A549 (cell line): ENCODE results near the gene PAN3. TPM values are rescaled to one million over a fixed set of nuclear protein-coding genes. Genes with fewer than 3 reads are reported as not detected.

Experiments used
- ATAC-seq, 2 experiments: fragments of 200-7000 bp in 1 of 2; fragments of >200 bp in 1 of 2; cut with Nextera tagmentation in 1 of 2; cut with Tn5 transposase in 1 of 2; 3 replicates each; pipeline versions ENCODE4 v1.8.0 to v1.9.1; 2018 to 2020; ENCODE audit warnings: mild to moderate bottlenecking in 1 of 2, moderate library complexity in 1 of 2
- CTCF ChIA-PET: fragments of 300-600 bp; sonication (Branson Sonifier 250); formaldehyde crosslinking; extraction: SDS; loops from one replicate; lab custom pipeline; 2021; ENCODE audit warnings: antibody characterized with exemption, inconsistent platforms; lab: Yijun Ruan, JAX
- POLR2A ChIA-PET: fragments of 350-600 bp; formaldehyde crosslinking; extraction: SDS; loops from one replicate; lab custom pipeline; 2021; ENCODE audit warnings: antibody characterized with exemption, inconsistent platforms; lab: Yijun Ruan, JAX
- DNase-seq, 2 experiments: peaks; one replicate each; pipeline versions ENCODE4 v3.0.0 to v3.0.0-alpha.2; 2011 to 2016; ENCODE audit warnings: low read depth in 1 of 2, low spot score in 1 of 2
- FAIRE-seq: peaks from 2 replicates; lab custom pipeline; 2011; peaks lifted over from hg19 to GRCh38; lab: Jason Lieb, UNC
- H3K27ac ChIP-seq, 2 experiments: fragments of >200 bp; sonication (Bioruptor Twin); formaldehyde crosslinking; 3 replicates each; pipeline ENCODE4 v1.5.1; 2016 to 2017
- H3K4me1 ChIP-seq: fragments of >200 bp; sonication (Bioruptor Twin); formaldehyde crosslinking; 3 replicates; pipeline ENCODE4 v1.6.1; 2016
- H3K4me2 ChIP-seq: fragments of >200 bp; sonication (Bioruptor Twin); formaldehyde crosslinking; 3 replicates; pipeline ENCODE4 v1.6.1; 2016
- H3K4me3 ChIP-seq: fragments of >200 bp; sonication (Bioruptor Twin); formaldehyde crosslinking; 3 replicates; pipeline ENCODE4 v1.5.1; 2016
- H3K9me3 ChIP-seq: fragments of >200 bp; sonication (Bioruptor Twin); formaldehyde crosslinking; 3 replicates; pipeline ENCODE4 v1.6.1; 2016
- ATOH8 ChIP-seq: fragments of 250-450 bp; sonication (Bioruptor Pico); IDR thresholded peaks from 2 replicates; pipeline ENCODE4 v1.5.0; 2020; ENCODE audit warnings: low read depth, mild to moderate bottlenecking, moderate library complexity
- BHLHE40 ChIP-seq: IDR thresholded peaks from 2 replicates; pipeline ENCODE4 v1.6.1; 2012; ENCODE audit warnings: low read depth, low read length, inconsistent platforms
- CEBPB ChIP-seq, 2 experiments: fragments of >200 bp in 1 of 2; sonication (Bioruptor Twin) in 1 of 2; formaldehyde crosslinking in 1 of 2; IDR thresholded peaks; 2 replicates each; pipeline ENCODE4 v1.6.1; 2012 to 2016
- CHD2 ChIP-seq: fragments of 150-350 bp; IDR thresholded peaks from 2 replicates; pipeline ENCODE4 v1.6.1; 2014; ENCODE audit warnings: low read length; ENCODE audit not compliant: partially characterized antibody
- CHD4 ChIP-seq: fragments of 200-600 bp; sonication (generic); IDR thresholded peaks from 2 replicates; pipeline ENCODE4 v1.6.1; 2016; ENCODE audit warnings: antibody characterized with exemption, mild to moderate bottlenecking, borderline replicate concordance
- CTCF ChIP-seq: fragments of >200 bp; sonication (Bioruptor Twin); formaldehyde crosslinking; IDR thresholded peaks from 3 replicates; pipeline ENCODE4 v1.5.1; 2016
- E2F6 ChIP-seq: IDR thresholded peaks from 2 replicates; pipeline ENCODE4 v1.6.1; 2012; ENCODE audit warnings: low read depth, borderline replicate concordance
- EP300 ChIP-seq, 2 experiments: fragments of >200 bp; sonication (Bioruptor Twin); formaldehyde crosslinking; IDR thresholded peaks; 2 replicates in 1 of 2; 3 replicates in 1 of 2; pipeline ENCODE4 v1.6.1; 2016 to 2017
- ESRRA ChIP-seq: fragments of 150-350 bp; IDR thresholded peaks from 2 replicates; pipeline ENCODE4 v1.6.1; 2014; ENCODE audit warnings: mild to moderate bottlenecking, low read length, borderline replicate concordance
- FOXS1 ChIP-seq: fragments of 250-450 bp; sonication (Bioruptor Pico); IDR thresholded peaks from 2 replicates; pipeline ENCODE4 v1.5.0; 2020; ENCODE audit warnings: mild to moderate bottlenecking, moderate library complexity
- GATA3 ChIP-seq: IDR thresholded peaks from 2 replicates; pipeline ENCODE4 v1.6.1; 2012; ENCODE audit warnings: borderline replicate concordance
- HOXB13 ChIP-seq: fragments of 250-450 bp; sonication (Bioruptor Pico); IDR thresholded peaks from 2 replicates; pipeline ENCODE4 v1.5.0; 2020; ENCODE audit warnings: low read depth, mild to moderate bottlenecking, moderate library complexity
- HOXB5 ChIP-seq: fragments of 250-450 bp; sonication (Bioruptor Pico); IDR thresholded peaks from 2 replicates; pipeline ENCODE4 v1.5.0; 2020; ENCODE audit warnings: mild to moderate bottlenecking, moderate library complexity
- JUNB ChIP-seq: fragments of >200 bp; sonication (Bioruptor Twin); formaldehyde crosslinking; IDR thresholded peaks from 2 replicates; pipeline ENCODE4 v1.6.1; 2016
- KDM1A ChIP-seq: fragments of 200-600 bp; sonication (generic); IDR thresholded peaks from 2 replicates; pipeline ENCODE4 v1.6.1; 2016; ENCODE audit warnings: low read depth, mild to moderate bottlenecking
- KDM5A ChIP-seq: fragments of 200-600 bp; sonication (generic); IDR thresholded peaks from 2 replicates; pipeline ENCODE4 v1.6.1; 2016; ENCODE audit warnings: antibody characterized with exemption, mild to moderate bottlenecking
- MAFK ChIP-seq: fragments of 450-650 bp; IDR thresholded peaks from 2 replicates; pipeline ENCODE4 v1.6.1; 2014; ENCODE audit not compliant: partially characterized antibody
- MAZ ChIP-seq: fragments of 150-350 bp; IDR thresholded peaks from 2 replicates; pipeline ENCODE4 v1.6.1; 2014; ENCODE audit warnings: antibody characterized with exemption, low read depth, low read length, borderline replicate concordance
- NPAS2 ChIP-seq: fragments of 250-450 bp; sonication (Bioruptor Pico); IDR thresholded peaks from 2 replicates; pipeline ENCODE4 v1.8.0; 2022; ENCODE audit warnings: mild to moderate bottlenecking, moderate library complexity, borderline replicate concordance
- POLR2A ChIP-seq: IDR thresholded peaks from 2 replicates; pipeline ENCODE4 v1.6.1; 2012; ENCODE audit warnings: mild to moderate bottlenecking, low read length
- POLR2AphosphoS2 ChIP-seq: conservative IDR thresholded peaks from 2 replicates; pipeline ENCODE4 v1.6.1; 2012; ENCODE audit warnings: low read length, improper control_type of control experiment, inconsistent platforms
- RAD21 ChIP-seq, 2 experiments: fragments of >200 bp in 1 of 2; sonication (Bioruptor Twin) in 1 of 2; formaldehyde crosslinking in 1 of 2; IDR thresholded peaks in 1 of 2; conservative IDR thresholded peaks in 1 of 2; 2 replicates in 1 of 2; 3 replicates in 1 of 2; pipeline ENCODE4 v1.6.1; 2012 to 2018; ENCODE audit warnings: inconsistent platforms in 1 of 2
- RCOR1 ChIP-seq: fragments of 150-350 bp; IDR thresholded peaks from 2 replicates; pipeline ENCODE4 v1.6.1; 2014; ENCODE audit warnings: antibody characterized with exemption, low read length, low read depth
- TP53 ChIP-seq: fragments of 250-450 bp; sonication (Bioruptor Pico); IDR thresholded peaks from 2 replicates; pipeline ENCODE4 v1.5.0; 2021; ENCODE audit warnings: mild to moderate bottlenecking, moderate library complexity
- USF2 ChIP-seq: fragments of 450-650 bp; IDR thresholded peaks from 2 replicates; pipeline ENCODE4 v1.6.1; 2014; ENCODE audit warnings: antibody characterized with exemption
- ZC3H11A ChIP-seq: fragments of 450-650 bp; IDR thresholded peaks from 2 replicates; pipeline ENCODE4 v1.6.1; 2014; ENCODE audit warnings: antibody characterized with exemption, mild to moderate bottlenecking
- ZFP36 ChIP-seq: fragments of 450-650 bp; IDR thresholded peaks from 2 replicates; pipeline ENCODE4 v1.6.1; 2014; ENCODE audit warnings: borderline replicate concordance; ENCODE audit not compliant: partially characterized antibody
- WGBS: methylation state at CpG from one replicate; pipeline ENCODE4 v1.1.6; 2017; ENCODE audit errors: missing lambda C conversion rate; 5-methylcytosine and 5-hydroxymethylcytosine counted together
- polyA plus RNA-seq, 4 experiments: library from polyadenylated mRNA; depleted of rRNA in 3 of 4; stranded (reverse); fragments of >200 nt; fragmentation: RNase III in 1 of 4; extraction: RNeasy Plus Mini Kit Qiagen cat#74134 plus additional on column Dnase treatment in 1 of 4; gene quantifications; 2 replicates in 3 of 4; 3 replicates in 1 of 4; pipeline ENCODE4 v1.2.3, GENCODE V29; 2011 to 2017
- TF ChIP-seq, protein P1 (sequence below): fragments of 200-600 bp; sonication (generic); IDR thresholded peaks from 2 replicates; pipeline ENCODE4 v1.6.1; 2016; ENCODE audit warnings: antibody characterized with exemption, mild to moderate bottlenecking, moderate library complexity

The PAN3 gene
- polyA plus RNA-seq, 2 of the 4 experiments (the other 2 are of a cell fraction), result 6.2 to 13.9 TPM

- Histone ChIP-seq H3K27ac (no peak overlapping the region), H3K4me2 (no peak overlapping the region), H3K4me3 (no peak overlapping the region)
- CTCF ChIA-PET, result no interaction called here
- FAIRE-seq (no peak), ATAC-seq (no peak)
- POLR2A ChIA-PET, result no interaction called here
- 96% methylated on average over 3 of the region's 3 CpGs for WGBS
- TF ChIP-seq JUNB (no peak), HOXB13 (CRISPR knock-in tag) (no peak), ZC3H11A (no peak), CHD4 (no peak), GATA3 (no peak), USF2 (no peak), ESRRA (no peak), ZFP36 (no peak), CHD2 (no peak), FOXS1 (no peak), CEBPB (IDR thresholded peaks at IDR 0.05) (no peak)
- TF ChIP-seq, all 56 proteins: peak for 0
- H3K9me3 ChIP-seq, result no peaks in the 10 kb centered on the region
- no peak for DNase-seq
- no peaks in the 10 kb centered on the region for H3K4me1 ChIP-seq
Measured at GRCh38 chr13:28258417-28258816, 120.1 kb downstream of the PAN3 start.

DNA sequence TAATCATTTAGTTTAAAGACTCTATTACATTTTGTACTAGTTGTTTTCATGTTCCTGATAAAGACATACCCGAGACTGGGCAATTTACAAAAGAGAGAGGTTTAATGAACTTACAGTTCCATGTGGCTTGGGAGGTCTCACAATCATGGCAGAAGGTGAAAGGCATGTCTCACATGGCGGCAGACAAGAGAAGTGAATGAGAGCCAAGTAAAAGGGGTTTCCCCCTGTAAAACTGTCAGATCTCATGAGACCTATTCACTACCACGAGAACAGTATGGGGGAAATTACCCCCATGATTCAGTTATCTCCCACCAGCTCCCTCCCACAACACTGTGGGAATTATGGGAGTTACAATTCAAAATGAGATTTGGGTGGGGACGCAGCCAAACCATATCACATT lies 129.2 kb downstream of the PAN3 start:
- 95% methylated on average over 4 of the region's 4 CpGs for WGBS

GRCh38 chr13:28268800-28269223 lies 130.5 kb downstream of the PAN3 start:
- DNase-seq, result no peak
- POLR2A ChIA-PET, result no interaction called here
- FAIRE-seq, result no peak

More for the DNA sequence above, 129.2 kb downstream of the PAN3 start:
- ChIA-PET POLR2A (no interaction called here), CTCF (no interaction called here)
- no peak for DNase-seq
- no peak overlapping the region for H3K4me2 ChIP-seq
- TF ChIP-seq KDM5A, result no peak
- no peak for TF ChIP-seq BHLHE40
- TF ChIP-seq HOXB5 (CRISPR knock-in tag), result no peak
- TF ChIP-seq RAD21 (conservative IDR thresholded peaks at IDR 0.05 in 1 of 2, IDR thresholded peaks at IDR 0.05 in 1 of 2), result no peak
- TF ChIP-seq POLR2AphosphoS2, result no peak
- no peak overlapping the region for H3K27ac ChIP-seq
- H3K4me3 ChIP-seq, result no peak overlapping the region
- H3K4me1 ChIP-seq, result no peaks in the 10 kb centered on the region
- no peak for FAIRE-seq
- ATAC-seq, result no peak
- no peaks in the 10 kb centered on the region for H3K9me3 ChIP-seq

More at GRCh38 chr13:28268800-28269223, 130.5 kb downstream of the PAN3 start:
- H3K9me3 ChIP-seq, result no peaks in the 10 kb centered on the region
- H3K27ac ChIP-seq, result no peak overlapping the region
- no peak overlapping the region for H3K4me2 ChIP-seq
- no peak for ATAC-seq
- no peak overlapping the region for H3K4me3 ChIP-seq
- TF ChIP-seq TP53 (CRISPR knock-in tag), result no peak
- TF ChIP-seq ATOH8, result no peak
- no peak for TF ChIP-seq POLR2A
- no peak for TF ChIP-seq CTCF
- TF ChIP-seq KDM1A, result no peak
- no peak for TF ChIP-seq JUNB
- TF ChIP-seq GATA3, result no peak
- TF ChIP-seq, protein P1, sequence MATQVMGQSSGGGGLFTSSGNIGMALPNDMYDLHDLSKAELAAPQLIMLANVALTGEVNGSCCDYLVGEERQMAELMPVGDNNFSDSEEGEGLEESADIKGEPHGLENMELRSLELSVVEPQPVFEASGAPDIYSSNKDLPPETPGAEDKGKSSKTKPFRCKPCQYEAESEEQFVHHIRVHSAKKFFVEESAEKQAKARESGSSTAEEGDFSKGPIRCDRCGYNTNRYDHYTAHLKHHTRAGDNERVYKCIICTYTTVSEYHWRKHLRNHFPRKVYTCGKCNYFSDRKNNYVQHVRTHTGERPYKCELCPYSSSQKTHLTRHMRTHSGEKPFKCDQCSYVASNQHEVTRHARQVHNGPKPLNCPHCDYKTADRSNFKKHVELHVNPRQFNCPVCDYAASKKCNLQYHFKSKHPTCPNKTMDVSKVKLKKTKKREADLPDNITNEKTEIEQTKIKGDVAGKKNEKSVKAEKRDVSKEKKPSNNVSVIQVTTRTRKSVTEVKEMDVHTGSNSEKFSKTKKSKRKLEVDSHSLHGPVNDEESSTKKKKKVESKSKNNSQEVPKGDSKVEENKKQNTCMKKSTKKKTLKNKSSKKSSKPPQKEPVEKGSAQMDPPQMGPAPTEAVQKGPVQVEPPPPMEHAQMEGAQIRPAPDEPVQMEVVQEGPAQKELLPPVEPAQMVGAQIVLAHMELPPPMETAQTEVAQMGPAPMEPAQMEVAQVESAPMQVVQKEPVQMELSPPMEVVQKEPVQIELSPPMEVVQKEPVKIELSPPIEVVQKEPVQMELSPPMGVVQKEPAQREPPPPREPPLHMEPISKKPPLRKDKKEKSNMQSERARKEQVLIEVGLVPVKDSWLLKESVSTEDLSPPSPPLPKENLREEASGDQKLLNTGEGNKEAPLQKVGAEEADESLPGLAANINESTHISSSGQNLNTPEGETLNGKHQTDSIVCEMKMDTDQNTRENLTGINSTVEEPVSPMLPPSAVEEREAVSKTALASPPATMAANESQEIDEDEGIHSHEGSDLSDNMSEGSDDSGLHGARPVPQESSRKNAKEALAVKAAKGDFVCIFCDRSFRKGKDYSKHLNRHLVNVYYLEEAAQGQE, result no peak
- TF ChIP-seq CHD4, result no peak
- no peak for TF ChIP-seq MAFK
- TF ChIP-seq NPAS2 (CRISPR knock-in tag), result no peak
- no peak for TF ChIP-seq MAZ
- TF ChIP-seq HOXB13 (CRISPR knock-in tag), result no peak
- no peak for TF ChIP-seq E2F6
- TF ChIP-seq RCOR1, result no peak
- no peak for TF ChIP-seq KDM5A
- TF ChIP-seq EP300 (IDR thresholded peaks at IDR 0.05), result no peak
- CTCF ChIA-PET, result no interaction called here
- no peaks in the 10 kb centered on the region for H3K4me1 ChIP-seq
